NCI-H2171 treated with DMSO at 0.1 percent for 48 hours (cell line): ENCODE data around the gene CR1.
"Not testable (repeated sequence)": the region's sequence is repeated elsewhere in the genome, so short reads cannot be mapped to it uniquely, and the experiment has no call there.

Source experiments
- DNase-seq: peaks from one replicate; lab custom pipeline; 2025; lab: John Stamatoyannopoulos, UW

CR1 gene

GRCh38 chr1:207644852-207645634 is 149.1 kb downstream of the CR1 start, which contains the start of gene CR1L:
CR1L (plus strand) TSS chr1:207645133; CDS start chr1:207645234, 101 bp downstream.
- no peak for DNase-seq

DNA sequence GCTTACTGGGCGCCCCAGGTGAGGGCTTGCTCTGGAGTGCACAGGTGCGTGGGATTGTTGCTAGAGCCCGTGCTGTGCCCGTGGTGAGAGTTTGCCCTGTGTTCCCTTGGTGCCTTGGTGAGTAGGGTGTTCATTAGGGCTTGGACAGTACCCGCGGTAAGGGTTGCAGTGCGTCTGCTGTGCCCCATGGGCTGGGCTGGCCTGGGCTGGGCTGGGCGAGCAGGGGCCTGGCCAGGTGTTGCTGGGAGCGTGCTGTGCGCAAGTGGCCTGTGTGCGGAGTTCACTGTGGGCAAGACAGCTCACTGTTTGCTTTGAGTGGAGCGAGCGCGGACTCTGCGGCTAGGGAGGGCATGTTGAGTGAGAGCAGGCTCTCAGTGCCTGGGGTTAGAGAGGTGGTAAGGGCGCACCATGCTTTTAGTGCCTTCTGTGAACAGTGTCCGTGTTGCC is 149.7 kb downstream of the CR1 start:
- DNase-seq: no peak

- DNase-seq: no peak
Observed at GRCh38 chr1:207646171-207646570, 150.2 kb downstream of the CR1 start.

GRCh38 chr1:207646944-207647579 is 151.1 kb downstream of the CR1 start:
- DNase-seq: no peak

DNA sequence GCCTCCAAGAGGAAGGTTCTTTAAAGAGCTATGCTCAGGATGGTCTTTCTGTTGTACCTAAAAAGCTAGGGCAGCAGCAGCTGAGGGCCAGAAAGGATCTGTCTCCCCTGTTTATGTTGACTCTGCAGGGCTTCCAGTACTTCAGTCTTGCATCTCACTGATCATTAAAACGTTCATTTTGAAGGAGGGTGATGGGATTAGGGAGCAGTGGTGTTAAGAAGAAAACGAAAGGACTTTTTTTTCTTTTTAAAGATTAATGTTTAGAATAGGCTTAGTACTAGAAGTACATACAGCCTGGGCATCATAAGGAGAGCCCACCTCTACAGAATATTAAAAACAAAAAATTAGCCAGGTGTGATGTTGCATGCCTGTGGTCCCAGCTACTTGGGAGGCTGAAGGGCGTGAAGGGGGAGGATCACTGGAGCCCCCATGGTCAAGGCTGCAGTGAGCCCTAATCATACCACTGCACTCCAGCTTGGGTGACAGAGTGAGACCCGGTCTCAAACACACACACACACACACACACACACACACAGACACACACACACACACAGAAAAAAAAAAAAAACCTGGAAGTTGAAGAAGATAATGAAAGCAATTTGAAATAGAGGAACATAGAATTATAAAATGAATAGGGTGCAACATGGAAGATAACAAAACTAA is 151.8 kb downstream of the CR1 start:
- DNase-seq: no peak

DNA sequence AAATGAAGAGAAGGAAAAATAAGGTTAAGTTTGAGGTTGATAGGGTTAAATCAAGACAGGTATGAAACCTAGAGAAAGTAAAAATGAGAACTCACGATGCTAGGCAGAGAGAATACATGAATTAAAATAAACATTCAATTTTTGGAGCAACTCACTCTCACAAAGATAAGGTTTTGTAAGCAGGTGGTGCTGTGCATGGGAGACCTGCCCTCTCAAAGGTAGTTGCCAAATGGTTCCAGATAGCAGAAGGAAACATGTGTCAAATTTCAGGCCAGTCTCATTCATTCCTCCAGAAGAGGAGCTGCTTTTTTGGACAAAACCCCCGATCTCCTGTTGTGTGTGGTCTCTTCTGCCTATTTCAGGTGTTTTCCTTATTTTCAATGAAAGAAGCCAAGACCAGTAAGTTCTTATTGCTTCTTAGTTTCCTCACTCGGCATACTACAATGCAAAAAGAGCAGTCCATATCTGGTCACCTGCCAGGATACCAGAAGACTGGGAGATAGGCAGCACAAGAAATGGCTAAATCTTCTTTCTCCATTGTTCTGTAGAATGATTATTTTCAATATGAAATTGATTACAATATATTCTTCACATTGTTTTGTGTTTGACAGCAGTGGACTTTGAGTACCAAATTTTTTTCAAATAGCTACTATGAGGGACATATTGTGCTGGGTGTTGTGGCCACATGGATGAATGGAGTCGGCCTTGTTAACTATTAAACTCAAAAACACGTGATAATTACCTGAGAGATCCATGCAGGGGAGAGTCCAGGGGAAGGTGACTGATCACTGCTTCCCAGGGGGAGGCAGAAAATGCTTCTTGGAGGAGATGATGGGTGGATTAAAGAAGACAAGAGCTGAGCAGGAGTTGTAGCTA is 152.6 kb downstream of the CR1 start:
- no peak for DNase-seq

- no peak for DNase-seq
Observed at GRCh38 chr1:207649210-207649753, 153.3 kb downstream of the CR1 start.

DNA sequence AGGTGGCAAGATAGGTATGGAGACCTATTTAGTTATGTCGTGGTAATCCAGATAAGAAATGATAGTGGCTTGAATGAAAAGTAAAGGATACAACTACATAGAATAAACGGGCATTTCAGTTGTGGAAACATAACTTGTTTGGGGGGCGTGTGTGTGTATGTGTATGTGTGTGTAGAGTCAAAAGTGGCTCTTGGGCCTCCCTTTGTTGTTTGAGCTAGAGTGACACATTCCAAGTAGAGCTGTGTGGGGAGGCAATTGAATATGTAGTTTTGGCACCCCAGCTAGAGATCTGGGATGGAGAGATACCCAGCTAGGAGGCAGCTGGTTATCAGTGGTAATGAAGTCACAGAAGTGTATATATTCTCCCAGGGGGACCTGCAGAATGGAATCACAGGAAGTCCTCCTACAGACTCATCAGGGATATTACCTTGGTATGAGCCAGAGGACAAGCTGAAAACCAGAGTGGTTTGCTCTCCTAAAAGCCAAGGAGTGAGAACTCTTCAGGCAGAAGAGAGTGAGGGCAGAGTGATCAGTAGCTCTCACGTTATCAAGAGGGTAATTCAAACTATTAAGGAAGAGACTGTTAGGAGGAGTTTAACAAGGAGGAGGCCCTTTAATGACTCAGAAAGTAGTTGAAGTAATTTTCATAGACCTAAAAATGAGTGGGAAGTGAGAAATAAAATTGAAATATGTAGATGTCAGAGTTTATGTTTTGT is 154.1 kb downstream of the CR1 start:
- DNase-seq: no peak

GRCh38 chr1:207651583-207651982 is 155.6 kb downstream of the CR1 start:
- DNase-seq: no peak

DNA sequence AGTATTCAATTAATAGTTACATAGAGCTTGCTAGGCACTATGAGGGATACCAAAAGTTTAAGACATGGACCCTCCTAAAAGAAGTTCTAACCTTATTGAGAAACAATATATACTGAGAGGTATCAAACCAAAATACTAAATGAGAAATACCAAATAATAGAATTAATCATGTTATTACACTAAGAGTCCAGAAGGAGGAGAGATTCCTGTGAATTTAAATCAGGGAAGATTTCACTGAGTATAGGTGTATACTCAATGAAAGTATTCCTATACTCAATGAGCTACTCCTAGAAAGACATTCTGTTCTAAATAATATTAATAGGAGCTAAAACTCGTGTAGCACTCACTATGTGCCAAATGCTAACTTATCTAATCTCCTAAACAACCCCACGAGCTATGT is 158.4 kb downstream of the CR1 start:
- DNase-seq: no peak

DNA sequence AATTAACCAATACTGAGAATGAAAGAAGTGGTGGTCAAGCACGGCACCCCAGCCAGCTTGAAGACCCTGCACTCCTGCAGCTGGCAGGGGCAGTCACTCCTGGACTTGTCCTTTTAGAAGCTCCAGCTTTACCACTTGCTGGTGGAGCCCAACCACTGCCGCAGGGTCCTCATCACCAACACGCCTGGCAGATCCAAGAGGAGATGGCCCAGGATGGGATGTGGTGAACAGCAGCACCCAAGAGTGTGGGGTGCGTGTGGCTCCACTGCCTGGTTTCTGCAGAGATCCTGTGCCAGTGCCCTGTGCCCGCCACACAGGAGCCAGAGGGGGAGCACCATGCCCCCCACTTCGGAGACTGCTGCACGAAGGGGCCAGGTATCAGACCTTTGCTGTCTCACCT is 162.5 kb downstream of the CR1 start:
- no peak for DNase-seq

DNA sequence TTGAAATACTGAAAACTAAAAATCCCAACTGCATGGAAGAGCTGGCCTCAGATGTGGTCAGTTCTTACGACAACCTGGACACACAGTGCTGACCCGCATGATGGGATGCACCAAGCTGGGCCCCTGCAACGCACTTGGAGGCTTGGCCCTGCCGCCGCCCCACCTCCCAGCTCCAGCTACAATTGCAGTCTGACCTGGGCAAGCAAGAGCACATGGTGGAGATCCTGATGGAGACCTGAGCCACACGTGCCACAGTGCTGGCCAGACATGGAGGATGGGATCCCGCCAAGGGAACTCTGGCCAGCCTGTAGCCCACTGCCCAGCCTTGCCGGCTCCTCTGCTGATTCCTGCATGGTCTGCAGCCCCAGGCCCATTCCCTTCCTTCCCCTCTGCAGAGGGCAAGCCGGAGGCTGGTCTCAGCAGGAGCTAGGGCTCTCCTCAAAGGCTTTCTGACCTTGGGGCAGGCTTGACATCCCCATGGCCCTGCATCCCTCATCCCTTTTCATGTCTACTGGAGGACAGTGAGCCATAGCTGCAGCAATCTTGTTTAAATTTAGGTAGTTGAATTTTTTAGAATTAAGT is 163.0 kb downstream of the CR1 start:
- DNase-seq: no peak

- no peak for DNase-seq
Observed at GRCh38 chr1:207659545-207660153, 163.7 kb downstream of the CR1 start.

DNA sequence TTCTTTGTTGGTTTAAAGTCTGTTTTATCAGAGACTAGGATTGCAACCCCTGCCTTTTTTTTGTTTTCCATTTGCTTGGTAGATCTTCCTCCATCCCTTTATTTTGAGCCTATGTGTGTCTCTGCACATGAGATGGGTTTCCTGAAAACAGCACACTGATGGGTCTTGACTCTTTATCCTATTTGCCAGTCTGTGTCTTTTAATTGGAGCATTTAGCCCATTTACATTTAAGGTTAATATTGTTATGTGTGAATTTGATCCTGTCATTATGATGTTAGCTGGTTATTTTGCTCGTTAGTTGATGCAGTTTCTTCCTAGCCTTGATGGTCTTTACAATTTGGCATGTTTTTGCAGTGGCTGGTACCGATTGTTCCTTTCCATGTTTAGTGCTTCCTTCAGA is 165.5 kb downstream of the CR1 start:
- not testable (repeated sequence) for DNase-seq

- DNase-seq: no peak
Observed at GRCh38 chr1:207666342-207666741, 170.4 kb downstream of the CR1 start.

DNA sequence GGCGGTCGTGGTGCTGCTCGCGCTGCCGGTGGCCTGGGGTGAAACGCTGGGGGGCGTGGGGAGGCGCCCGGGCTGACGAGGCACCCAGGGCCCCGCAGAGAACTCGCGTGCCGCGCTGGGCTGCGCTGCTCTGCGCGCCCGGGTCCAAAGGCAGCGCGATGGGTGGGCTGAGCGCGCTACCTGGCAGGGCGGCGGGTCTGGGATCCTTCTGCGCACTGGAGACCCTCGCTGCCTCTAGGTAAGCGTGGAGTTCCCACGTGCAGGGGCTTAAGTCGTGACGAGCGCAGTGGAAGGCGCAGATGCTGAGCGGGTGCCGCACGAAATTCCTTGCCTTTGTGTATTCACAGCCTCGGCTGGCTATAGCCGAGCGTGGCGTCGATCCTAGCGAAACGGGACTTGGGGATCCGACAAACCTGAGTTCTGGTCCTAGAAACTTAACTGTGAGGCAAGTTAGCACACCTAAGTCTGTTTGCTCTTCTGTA is 173.6 kb downstream of the CR1 start:
- no peak for DNase-seq

DNA sequence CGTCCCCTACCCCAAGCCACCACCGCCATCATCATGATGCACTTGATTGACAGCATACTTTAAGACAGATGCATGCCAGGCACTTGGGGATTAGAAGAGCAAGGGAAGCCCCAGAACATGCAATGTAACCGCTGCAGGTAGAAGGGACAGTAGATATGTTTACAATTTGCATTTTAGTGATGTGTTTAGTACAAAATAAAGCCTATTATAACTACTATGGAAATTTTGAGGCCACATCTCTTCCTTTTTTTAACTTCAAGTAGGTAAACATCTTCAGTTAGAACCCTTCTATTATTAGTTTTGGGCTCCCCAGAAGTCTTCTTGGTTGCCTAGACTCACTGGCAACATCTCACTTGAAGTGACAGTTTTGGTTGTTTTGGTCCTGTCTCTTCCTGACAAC is 174.2 kb downstream of the CR1 start:
- no peak for DNase-seq

DNA sequence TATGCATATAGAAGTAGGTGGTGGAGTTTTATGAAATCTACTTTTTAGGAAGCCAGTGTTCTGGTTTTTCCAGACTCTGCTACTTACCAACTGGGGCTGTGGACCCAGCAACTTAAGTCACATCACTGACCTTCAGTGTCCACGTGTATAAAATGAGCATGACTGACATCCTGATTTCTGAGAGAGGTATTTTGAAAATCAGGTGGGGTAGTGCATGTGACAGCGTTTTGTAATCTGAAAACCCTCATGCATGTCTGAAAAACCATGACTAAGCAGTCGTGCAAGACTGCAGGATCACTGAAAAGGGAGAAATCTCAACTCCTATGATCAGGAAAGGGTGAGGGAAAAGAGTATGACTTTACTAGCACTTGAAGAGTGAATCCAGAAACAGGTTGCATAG is 175.0 kb downstream of the CR1 start:
- no peak for DNase-seq

DNA sequence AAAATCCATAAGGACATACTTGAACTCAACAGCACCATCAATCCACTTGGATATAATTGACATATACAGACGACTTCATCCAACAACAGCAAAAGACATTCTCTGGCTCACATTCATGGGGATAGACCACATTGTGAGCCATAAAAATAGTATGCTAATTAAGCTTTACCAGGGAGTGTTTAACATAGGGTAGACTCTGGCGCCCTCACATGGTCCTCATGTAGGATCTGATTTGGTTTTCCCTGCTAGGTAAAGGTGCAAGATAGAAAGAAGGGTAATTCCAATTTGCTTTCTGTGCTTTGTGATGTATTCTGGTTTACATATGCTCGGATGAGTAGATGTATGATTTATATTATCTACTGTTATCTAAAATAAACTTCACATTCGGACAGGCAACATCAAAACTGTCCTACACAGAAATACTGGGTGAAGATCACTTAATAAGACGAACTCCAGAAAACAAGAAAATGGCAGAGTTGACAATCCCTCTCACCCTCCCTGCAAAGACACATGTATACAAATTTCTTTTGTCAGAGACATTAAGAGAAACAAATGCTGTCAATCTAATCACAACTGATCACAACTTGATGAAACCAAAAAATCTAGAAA is 176.7 kb downstream of the CR1 start:
- DNase-seq: no peak

GRCh38 chr1:207673399-207673798 is 177.4 kb downstream of the CR1 start:
- DNase-seq: no peak
